Measurements from ENCODE around the gene NOL6.
"Not testable (repeated sequence)": the region's sequence is repeated elsewhere in the genome, so short reads cannot be mapped to it uniquely, and the experiment has no call there.

The NOL6 gene, protein sequence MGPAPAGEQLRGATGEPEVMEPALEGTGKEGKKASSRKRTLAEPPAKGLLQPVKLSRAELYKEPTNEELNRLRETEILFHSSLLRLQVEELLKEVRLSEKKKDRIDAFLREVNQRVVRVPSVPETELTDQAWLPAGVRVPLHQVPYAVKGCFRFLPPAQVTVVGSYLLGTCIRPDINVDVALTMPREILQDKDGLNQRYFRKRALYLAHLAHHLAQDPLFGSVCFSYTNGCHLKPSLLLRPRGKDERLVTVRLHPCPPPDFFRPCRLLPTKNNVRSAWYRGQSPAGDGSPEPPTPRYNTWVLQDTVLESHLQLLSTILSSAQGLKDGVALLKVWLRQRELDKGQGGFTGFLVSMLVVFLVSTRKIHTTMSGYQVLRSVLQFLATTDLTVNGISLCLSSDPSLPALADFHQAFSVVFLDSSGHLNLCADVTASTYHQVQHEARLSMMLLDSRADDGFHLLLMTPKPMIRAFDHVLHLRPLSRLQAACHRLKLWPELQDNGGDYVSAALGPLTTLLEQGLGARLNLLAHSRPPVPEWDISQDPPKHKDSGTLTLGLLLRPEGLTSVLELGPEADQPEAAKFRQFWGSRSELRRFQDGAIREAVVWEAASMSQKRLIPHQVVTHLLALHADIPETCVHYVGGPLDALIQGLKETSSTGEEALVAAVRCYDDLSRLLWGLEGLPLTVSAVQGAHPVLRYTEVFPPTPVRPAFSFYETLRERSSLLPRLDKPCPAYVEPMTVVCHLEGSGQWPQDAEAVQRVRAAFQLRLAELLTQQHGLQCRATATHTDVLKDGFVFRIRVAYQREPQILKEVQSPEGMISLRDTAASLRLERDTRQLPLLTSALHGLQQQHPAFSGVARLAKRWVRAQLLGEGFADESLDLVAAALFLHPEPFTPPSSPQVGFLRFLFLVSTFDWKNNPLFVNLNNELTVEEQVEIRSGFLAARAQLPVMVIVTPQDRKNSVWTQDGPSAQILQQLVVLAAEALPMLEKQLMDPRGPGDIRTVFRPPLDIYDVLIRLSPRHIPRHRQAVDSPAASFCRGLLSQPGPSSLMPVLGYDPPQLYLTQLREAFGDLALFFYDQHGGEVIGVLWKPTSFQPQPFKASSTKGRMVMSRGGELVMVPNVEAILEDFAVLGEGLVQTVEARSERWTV

DNA sequence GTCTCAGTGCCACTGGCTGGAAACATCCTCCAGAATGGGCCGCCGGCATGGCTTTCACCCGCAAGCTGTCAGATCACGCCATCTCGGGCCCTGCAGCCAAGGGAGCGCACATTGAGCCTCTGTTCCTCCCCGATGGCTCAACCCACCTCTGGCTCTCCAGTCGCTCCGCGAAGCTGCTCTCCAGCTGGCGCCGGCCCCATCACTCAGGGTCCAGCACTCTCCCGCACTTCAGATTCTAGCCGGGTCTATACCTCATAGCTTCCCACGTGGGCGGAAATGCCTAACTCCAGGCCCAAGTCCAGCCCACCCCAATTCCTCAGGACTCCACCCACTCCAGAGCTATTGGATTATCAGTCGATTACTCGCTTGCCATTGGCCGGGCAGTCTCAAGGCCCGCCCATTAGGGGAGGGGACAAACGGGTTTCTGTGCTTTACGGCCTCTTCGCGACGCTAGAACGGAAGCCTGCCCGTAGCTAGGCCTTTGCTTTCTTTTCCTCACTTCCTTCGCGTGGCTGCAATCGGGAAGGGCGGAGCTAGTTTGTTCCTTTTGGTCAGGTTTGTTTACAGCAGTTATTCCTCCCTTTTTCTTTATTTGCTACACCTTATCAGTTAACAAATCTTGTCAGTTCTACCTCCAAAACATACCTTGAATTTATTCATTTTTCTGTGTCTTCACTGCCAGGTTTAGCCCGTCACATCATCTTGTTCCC lies at the start of gene NOL6:
TSS of gene NOL6 (minus strand) at position 282 of the 710 bp plus-strand sequence. CDS start at position 200, 82 bp downstream.
- peak within 1 kb of the TSS; percentile 24 to 81 (median 74); a peak in 21 of 22 replicates for H3K27ac ChIP-seq

DNA sequence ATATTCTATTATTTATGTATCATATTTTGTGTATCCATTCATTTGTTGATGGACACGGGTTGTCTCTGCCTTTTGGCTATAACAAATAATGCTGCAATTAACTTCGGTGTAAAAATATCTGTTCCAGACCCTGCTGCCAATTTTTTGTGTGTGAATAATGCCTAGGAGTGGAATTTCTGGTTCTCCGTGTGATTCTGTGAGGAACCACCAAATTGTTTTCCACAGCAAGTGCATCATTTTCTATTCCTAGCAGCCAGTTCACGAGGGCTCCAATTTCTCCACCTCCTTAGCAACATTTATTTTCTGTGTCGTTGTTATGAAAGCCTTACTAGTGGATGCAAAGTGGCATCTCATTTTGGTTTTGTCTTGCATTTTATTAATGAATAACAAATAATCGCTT lies 48.1 kb upstream of the NOL6 start:
- not testable (repeated sequence) for H3K4me2 ChIP-seq, H3K4me1 ChIP-seq, H3K27me3 ChIP-seq, H3K9ac ChIP-seq, H3K36me3 ChIP-seq, H4K20me1 ChIP-seq, H3K27ac ChIP-seq, H3K4me3 ChIP-seq
- H3K9me3 ChIP-seq (replicated peaks in 1 of 11), result peaks cover 9 to 16% (median 15%) of the 10 kb centered on the region in 11 experiments; a peak in 21 of 22 replicates

More for the DNA sequence above, at the start of gene NOL6:
- peaks cover 18 to 26% (median 20%) of the 10 kb centered on the region in 10 experiments for H3K4me1 ChIP-seq
- H3K27me3 ChIP-seq, result no peaks in the 10 kb centered on the region
- H4K20me1 ChIP-seq, result peaks cover 0 to 45% (median 37%) of the 10 kb centered on the region in 11 experiments; a peak in 16 of 22 replicates
- peaks cover 34 to 39% (median 37%) of the 10 kb centered on the region in 11 experiments for H3K36me3 ChIP-seq
- peak within 1 kb of the TSS; percentile 86 to 96 (median 94) for H3K4me2 ChIP-seq
- no peaks in the 10 kb centered on the region for H3K9me3 ChIP-seq (replicated peaks in 1 of 11)
- no peak for TF ChIP-seq Cebpa-rat (IDR thresholded peaks at IDR 0.05)
- peak within 1 kb of the TSS; percentile 78 to 99 (median 86) for H3K4me3 ChIP-seq
- H3K9ac ChIP-seq, result peak within 1 kb of the TSS; percentile 72 to 88 (median 84)

DNA sequence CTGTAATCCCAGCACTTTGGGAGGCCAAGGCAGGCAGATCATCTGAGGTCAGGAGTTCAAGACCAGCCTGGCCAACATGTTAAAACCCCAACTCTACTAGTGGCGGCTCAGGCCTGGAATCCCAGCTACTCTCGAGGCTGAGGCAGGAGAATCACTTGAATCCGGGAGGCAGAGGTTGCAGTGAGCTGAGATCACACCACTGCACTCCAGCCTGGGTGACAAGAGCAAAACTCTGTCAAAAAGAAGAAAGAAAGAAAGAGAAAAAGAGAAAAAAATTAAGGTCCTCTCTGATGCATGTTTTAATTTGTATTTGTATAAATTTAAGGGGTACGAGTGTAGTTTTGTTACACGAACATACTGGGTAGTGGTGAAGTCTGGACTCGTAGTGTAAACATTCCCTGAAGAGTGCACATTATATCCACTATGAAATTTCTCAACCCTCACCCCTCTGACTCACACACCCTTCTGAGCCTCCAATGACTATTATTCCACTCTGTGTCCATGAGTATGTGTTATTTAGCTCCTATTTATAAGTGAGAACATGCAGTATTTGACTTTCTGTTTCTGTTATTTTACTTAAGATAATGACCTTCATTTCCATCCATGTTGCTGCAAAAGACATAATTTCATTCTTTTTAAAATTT lies 44.3 kb upstream of the NOL6 start:
- not testable (repeated sequence) for H3K4me1 ChIP-seq, H3K36me3 ChIP-seq, H3K4me2 ChIP-seq, H3K27me3 ChIP-seq, H4K20me1 ChIP-seq, H3K27ac ChIP-seq, H3K4me3 ChIP-seq, H3K9ac ChIP-seq
- H3K9me3 ChIP-seq (replicated peaks in 1 of 11), result peaks cover 16 to 23% (median 20%) of the 10 kb centered on the region in 11 experiments

DNA sequence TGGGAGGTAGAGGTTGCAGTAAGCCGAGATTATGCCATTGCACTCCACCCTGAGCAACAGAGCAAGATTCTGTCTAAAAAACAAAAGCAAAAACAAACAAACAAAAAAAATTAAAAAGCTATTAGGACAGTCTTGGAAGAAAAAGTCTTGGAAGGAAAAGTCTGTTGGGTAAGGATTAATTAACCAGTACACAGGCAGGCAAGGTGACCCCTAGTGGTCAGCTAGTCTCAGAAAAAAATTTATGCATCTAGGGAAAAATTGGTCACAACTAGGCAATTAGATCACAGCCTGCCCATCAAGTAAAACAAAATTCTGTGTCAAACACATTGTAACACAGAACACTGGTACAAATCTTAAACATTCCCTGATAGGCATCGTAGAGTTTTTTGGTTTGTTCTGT lies 43.6 kb upstream of the NOL6 start:
- Histone ChIP-seq H3K9me3 (replicated peaks in 1 of 11) (peaks cover 16 to 23% (median 20%) of the 10 kb centered on the region in 11 experiments), H3K4me1 (no peaks in the 10 kb centered on the region), H3K4me3 (no peak overlapping the region), H4K20me1 (no peaks in the 10 kb centered on the region), H3K9ac (no peak overlapping the region), H3K36me3 (no peaks in the 10 kb centered on the region), H3K4me2 (no peak overlapping the region), H3K27me3 (no peaks in the 10 kb centered on the region), H3K27ac (no peak overlapping the region)
- no peak for TF ChIP-seq Cebpa-rat (IDR thresholded peaks at IDR 0.05)

DNA sequence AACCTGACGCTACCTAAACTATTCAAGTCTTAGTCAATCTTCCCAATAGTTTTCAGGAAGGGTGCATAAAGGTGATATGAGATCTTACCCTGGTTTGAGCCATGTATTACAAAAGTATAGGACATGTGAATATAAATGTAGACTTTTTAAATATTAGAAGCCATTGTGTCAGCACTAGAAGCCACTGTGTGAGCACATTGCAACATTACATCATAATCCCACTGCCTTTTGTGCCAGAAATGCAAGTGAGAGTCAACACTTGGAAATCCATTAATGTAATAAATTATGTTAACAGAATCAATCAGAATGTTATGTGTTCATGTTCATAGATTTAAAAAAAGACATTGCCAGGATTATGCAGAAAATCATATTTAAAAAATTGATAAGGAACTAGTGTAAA lies 42.7 kb upstream of the NOL6 start:
- H3K4me2 ChIP-seq, H4K20me1 ChIP-seq, H3K27me3 ChIP-seq, H3K4me1 ChIP-seq, H3K9ac ChIP-seq, H3K4me3 ChIP-seq, H3K36me3 ChIP-seq, H3K27ac ChIP-seq: not testable (repeated sequence)
- peaks cover 16 to 23% (median 20%) of the 10 kb centered on the region in 11 experiments for H3K9me3 ChIP-seq (replicated peaks in 1 of 11)

DNA sequence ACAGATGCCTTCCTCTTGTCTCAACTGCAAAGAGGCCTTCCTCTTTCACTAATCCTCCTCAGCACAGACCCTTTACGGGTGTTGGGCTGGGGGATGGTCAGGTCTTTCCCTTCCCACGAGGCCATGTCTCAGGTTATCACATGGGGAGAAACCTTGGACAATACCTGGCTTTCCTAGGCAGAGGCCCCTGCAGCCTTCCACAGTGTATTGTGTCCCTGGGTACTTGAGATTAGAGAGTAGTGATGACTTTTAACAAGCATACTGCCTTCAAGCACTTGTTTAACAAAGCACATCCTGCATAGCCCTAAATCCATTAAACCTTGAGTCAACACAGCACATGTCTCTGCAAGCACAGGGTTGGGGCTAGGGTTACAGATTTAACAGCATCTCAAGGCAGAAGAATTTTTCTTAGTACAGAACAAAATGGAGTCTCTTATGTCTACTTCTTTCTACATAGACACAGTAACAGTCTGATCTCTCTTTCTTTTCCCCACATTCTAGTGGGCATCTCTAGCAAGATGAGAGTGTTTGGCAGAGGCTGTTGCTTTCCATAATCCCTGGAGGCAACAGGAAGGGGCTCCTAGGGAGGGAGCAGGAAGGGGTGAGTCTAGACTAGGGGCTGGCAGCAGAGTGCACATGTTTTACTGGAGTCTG lies 41.7 kb upstream of the NOL6 start:
- H3K4me3 ChIP-seq, H3K36me3 ChIP-seq, H3K4me2 ChIP-seq, H4K20me1 ChIP-seq, H3K9ac ChIP-seq, H3K27ac ChIP-seq, H3K27me3 ChIP-seq, H3K4me1 ChIP-seq: not testable (repeated sequence)
- peaks cover 16 to 23% (median 20%) of the 10 kb centered on the region in 11 experiments for H3K9me3 ChIP-seq (replicated peaks in 1 of 11)

DNA sequence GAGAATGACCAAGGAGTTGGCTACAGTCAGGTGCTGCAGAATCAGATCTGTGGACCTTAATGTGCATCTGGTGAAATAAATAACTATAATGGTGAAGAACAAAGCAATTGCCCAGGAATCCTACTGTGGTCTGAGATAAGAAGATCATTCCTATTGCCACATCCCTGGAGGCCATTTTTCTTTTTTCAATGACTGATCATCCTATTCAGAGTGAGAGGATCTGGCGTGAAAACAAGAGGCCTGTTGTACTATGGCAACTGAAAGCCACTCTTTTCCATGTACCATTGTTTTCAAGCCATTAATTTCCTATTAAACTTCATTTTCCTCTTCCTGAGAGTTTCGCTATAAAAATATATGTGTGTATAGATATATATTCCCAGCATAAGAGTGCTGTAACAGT lies 38.8 kb upstream of the NOL6 start:
- not testable (repeated sequence) for H3K4me2 ChIP-seq, H3K27ac ChIP-seq, H3K36me3 ChIP-seq, H3K27me3 ChIP-seq, H3K4me3 ChIP-seq, H3K9ac ChIP-seq, H4K20me1 ChIP-seq, H3K4me1 ChIP-seq
- peaks cover 16 to 23% (median 20%) of the 10 kb centered on the region in 11 experiments for H3K9me3 ChIP-seq (replicated peaks in 1 of 11)

DNA sequence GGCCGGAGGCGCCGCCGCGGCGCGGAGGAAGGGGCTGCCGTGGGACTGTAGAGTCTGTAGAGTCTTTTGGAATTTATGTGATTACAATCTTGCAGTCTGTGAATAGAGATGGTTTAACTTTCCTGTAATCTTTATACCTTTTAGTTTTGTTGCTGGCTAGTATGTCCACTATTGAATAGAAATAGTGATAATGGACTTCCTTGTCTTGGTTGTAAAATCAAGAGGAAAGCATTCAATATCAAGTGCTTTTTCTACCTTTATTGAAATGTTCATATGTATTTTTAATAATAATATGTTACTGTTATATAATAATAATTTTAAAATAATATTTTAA lies 37.4 kb upstream of the NOL6 start:
- H3K4me3 ChIP-seq, H3K9ac ChIP-seq, H3K4me1 ChIP-seq, H4K20me1 ChIP-seq, H3K27me3 ChIP-seq, H3K36me3 ChIP-seq, H3K4me2 ChIP-seq, H3K27ac ChIP-seq: not testable (repeated sequence)
- peaks cover 16 to 23% (median 20%) of the 10 kb centered on the region in 11 experiments for H3K9me3 ChIP-seq (replicated peaks in 1 of 11)

Data from BLaER1 treated with 17β-estradiol and CSF1 and Interleukin-3, amounts not matched to agents 10 nM and 100 nM (cell line).